Activated CD8-positive, alpha-beta memory T cell treated with anti-CD3 and anti-CD28 coated beads, Interleukin-2, amount 50 U/mL, for 48 hours (primary cell): Measurements from ENCODE around the gene COL11A2.

Experiments used
- DNase-seq: peaks from one replicate; pipeline ENCODE4 v3.0.0-alpha.2; 2020

COL11A2 gene

DNA sequence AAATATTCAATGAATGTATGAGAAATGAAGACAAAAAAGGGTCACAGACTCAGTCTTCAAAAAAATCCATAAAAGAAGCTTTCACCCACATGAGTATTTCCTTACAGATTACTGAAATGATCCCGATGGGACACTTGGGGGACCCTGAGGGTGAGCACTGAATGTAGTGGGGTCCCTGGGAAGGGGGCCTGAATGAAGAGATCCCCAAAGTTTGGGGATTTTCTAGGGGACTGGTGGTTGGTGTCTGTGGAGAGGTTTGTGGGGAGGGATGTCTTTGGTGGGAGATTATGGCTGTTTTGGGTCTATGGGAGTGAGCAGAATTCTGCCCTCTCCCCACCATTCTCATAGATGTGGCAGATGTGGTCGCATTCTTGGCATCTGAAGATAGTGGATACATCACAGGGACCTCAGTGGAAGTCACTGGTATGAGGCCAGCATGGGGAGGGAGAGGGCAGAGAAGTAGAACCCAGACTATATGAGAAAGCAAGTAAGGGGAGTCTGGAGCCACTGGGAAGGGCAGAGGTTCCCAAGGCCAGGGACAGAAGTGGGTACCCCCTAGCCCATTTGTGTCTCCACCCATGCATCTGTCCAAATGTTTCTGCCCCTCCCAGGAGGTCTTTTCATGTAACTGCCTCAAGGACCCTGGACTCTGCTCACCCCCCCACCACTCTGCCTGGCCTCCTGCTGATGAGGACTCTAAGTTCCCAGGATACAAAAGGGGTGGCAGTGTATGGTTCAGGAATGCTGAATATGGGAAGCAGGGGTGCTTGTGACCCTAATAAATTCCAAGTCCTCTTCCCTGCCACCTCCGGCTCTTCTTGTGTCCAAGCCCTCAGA, 14.0 kb upstream of the COL11A2 start:
- DNase-seq: no peak

GRCh38 chr6:33205191-33206026, 13.1 kb upstream of the COL11A2 start:
- DNase-seq: peak; percentile 81

DNA sequence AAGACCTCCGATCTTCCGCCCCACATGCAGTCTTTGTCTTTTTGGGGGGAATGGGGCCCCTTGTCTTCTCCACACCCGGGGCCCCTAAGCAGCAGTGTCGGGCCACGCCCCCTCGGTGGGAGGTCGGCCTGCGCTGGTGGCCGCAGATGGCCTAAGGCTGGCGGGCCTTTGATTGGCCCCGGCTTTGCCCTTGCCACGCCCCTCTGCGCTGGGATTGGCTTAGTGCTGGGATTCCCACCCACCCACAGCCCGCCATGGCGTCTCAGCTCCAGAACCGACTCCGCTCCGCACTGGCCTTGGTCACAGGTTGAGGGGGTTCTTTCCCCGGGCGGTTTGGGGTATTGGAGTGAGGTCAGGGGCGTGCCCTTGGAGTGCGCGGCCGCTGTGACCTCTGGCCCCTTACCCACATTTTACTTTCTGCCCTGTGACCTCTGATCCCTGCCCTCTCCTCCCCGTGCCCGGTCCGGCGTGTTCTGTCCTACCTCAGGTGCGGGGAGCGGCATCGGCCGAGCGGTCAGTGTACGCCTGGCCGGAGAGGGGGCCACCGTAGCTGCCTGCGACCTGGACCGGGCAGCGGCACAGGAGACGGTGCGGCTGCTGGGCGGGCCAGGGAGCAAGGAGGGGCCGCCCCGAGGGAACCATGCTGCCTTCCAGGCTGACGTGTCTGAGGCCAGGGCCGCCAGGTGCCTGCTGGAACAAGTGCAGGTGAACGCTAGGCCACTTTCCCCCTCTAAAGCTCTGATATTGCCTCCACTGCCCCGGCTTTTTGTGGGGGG, 12.3 kb upstream of the COL11A2 start, which contains the start of gene HSD17B8:
TSS of gene HSD17B8 (plus strand) at position 241 of the 776 bp plus-strand sequence. CDS start at position 255, 14 bp downstream.
- peak; percentile 96 for DNase-seq

DNA sequence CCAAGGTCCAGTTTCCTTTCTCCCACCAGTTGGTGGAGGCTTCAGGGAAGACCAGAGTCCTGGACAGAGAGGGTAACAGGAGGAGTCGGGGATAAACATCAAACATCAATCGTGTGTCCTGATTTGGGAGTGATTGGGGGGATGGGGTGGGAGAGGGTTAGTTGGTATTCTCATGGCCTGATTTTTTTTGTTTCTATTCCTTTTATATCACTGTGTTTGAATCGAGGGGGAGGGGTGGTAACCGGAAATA, 11.8 kb upstream of the COL11A2 start:
- DNase-seq: no peak

- no peak for DNase-seq
Measured at GRCh38 chr6:33203443-33204164, 11.3 kb upstream of the COL11A2 start.

GRCh38 chr6:33202799-33203198, 10.5 kb upstream of the COL11A2 start:
- no peak for DNase-seq

GRCh38 chr6:33201935-33202334, 9.7 kb upstream of the COL11A2 start:
- no peak for DNase-seq

GRCh38 chr6:33201147-33201545, 8.9 kb upstream of the COL11A2 start:
- no peak for DNase-seq

GRCh38 chr6:33200219-33201146, 8.2 kb upstream of the COL11A2 start, which contains the start of the genes RXRB and SLC39A7:
Gene RXRB (minus strand): TSS chr6:33200665. CDS start chr6:33200476, 189 bp downstream.
Gene SLC39A7 (plus strand): TSS chr6:33200867. CDS start chr6:33201246, 379 bp downstream.
- peak; percentile 98 for DNase-seq

GRCh38 chr6:33199687-33200218, 7.5 kb upstream of the COL11A2 start:
- peak; percentile 85 for DNase-seq

DNA sequence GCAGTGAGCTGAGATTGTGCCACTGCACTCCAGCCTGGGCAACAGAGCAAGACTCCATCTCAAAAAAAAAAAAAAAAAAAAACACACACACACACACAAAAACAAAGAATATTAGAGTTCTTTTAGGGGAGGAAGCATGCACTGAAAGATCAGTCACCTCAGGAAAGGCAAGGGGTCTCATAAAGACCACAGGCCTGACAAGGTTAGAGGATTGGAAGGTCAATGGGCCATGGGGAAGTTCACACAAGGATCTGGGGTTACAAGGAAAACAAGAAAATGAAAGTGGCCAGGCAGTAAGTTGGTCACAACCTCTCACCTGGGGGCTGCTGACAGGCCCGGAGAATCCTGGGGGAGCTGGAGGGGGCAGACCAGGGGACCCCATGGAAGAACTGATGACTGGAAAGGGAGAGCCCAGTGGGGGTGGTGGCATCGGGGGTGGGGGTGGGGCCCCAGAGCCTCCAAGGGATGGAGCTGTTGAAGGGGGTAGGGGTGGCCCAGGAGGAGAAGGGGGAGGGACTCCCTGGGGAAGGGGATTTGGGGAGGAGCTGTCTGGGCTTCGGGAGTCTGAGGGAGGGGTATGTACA, 6.7 kb upstream of the COL11A2 start:
- DNase-seq: no peak

GRCh38 chr6:33198159-33198852, 6.0 kb upstream of the COL11A2 start:
- DNase-seq: no peak

DNA sequence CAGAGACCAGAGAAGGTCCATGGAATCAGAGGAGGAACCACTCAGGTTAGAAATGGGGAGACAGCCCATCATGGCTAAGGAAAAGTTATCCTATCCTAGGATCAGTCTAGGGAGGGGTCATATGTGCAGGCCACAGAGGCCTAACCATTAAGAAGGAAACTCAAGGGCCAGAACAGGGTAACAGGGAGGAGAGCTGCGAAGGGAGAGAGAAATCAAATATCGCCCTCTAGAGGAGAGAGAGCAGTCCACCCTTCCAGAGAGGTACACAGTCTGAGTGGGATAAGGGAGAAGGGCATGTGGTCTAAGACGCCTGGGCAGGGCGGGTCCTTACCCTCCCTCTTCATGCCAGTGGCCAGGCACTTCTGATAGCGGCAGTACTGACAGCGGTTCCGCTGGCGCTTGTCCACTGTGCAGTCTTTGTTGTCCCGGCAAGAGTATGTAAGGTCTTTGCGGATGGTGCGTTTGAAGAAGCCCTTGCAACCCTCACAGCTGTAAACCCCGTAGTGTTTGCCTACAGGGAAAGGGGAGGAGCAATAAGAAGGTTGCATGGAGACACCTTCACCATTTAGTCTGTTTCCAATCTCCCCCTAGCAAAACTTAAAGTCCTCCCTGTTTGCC, 5.3 kb upstream of the COL11A2 start:
- DNase-seq: no peak

DNA sequence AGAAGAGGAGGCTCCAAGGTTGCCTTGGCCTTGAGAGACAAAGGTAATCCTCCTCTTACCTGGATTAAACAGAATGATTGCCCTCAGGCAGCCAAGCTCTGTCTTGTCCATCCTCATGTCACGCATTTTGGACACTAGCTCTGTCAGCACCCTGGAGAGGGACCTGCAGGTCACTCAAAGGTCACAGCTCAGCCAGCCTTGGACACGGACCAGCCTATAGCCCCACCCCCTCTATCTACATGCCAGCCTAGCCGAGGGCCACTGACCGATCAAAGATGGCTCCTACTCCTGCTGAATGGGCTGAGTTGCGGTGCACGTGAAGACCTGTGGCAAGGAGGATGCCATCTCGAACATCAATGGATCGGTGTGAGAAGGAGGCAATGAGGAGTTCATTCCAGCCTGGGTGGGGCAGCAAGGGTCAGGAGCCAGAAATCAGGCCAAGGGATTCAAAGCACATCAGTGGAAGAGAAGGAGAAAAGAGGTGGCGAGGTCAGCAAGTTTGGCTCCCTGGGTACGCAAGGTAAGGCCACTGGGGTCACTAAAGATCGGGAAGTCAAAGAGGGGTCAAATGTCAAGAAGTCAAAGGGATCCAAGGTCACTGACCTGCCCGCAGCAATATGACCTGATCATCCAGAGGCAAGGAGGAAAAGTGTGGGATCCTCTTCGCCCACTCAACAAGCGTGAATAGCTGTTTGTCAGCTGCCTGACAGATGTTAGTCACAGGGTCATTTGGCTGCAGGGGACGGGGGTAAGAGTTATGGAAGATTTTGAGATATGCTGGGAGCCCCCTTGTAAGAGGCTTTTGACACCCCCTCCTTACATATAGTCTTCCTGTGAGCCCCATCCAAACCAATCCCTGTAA, 3.3 kb upstream of the COL11A2 start:
- no peak for DNase-seq

DNA sequence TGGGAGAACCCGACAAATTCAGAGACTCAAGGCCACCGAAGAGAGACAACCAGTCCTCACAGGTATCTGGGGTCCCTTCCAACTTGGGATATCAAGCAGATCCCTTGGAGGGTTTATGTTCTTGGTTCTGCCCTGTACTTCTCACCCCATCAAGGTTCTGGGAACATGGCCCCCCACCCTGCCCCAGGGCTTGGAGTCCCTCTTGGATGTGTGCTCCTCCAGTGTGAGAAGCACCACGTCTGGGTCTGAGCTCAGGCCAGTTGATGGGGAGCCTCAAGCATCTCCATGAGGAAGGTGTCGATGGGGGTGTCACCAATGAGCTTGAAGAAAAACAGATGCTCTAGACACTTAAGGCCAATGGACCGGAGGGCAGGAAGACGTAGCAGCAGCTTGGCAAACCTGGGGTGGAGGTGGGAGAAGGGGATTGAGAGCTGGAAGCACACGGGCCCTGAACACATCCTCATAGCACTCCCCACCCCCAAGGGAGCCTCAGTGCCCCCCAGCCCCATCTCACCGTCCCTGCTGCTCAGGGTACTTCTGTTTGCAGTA, 2.2 kb upstream of the COL11A2 start:
- no peak for DNase-seq

- DNase-seq: no peak
Measured at GRCh38 chr6:33193619-33194018, 1.4 kb upstream of the COL11A2 start.

DNA sequence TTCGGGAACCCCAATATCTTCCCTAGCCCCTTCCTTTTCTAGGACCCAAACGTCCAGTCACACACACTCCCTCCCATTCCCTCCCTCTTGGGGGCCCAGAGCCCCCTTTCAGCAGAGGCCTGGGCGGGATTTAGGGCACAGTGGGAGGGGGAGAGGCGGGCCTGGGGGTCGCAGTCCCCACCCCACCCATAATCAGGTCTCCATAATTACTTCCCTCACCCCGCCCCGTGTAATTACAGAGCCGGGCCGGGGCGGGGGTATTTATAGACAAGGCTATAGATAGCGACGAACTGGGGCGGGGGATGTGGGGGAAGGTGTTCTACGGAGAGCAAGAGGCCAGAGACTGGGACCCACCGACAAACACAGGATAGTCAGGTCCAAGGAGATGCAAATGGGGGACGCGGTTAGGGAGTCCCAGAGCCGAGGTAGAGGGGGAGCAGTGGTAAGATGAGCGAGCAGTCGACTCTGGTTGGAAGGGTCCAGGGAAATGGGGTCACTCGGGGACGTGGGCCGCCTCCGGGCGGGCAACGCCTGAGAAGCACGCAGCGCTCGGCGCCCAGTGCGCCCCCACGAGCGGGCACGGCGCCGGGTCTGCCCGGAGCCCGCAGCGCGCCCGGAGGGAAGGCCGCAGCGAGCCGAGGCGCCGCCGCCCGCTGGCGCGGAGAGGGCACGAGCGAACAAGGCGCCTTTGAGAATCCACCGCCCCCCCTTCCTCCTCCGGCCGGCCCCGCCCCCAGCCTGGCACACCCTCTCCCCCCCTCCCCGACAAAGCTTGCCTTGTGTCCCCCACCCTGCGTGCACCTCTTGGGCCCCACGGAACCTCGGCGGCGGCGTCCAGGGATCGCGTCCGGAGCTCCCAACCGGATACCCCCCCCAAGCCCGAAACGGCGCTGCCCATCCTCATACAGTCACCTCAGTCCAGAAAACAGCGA, 670 bp upstream of the COL11A2 start:
- no peak for DNase-seq
